Measurements from ENCODE around the gene CCDC12. TPM values are rescaled to one million over a fixed set of nuclear protein-coding genes. Genes with fewer than 3 reads are reported as not detected.

Gene CCDC12
- total and polyA plus RNA-seq, 9 of the 15 experiments (the other 6 are each of a cell fraction or from before 2014, with no cell fraction given) = 8.9 to 201 (median 86.9) TPM

- no peak for TF ChIP-seq MEF2D (tag; conservative IDR thresholded peaks at IDR 0.05; ENCODE audit: low read depth)
- TF ChIP-seq JUN (IDR thresholded peaks at IDR 0.05; ENCODE audit: borderline replicate concordance, low read depth, low read length) = no peak
- TF ChIP-seq JUN (CRISPR knock-in tag; IDR thresholded peaks at IDR 0.05; ENCODE audit: borderline replicate concordance) = no peak
- no peak for TF ChIP-seq TAF7 (tag; IDR thresholded peaks at IDR 0.05)
- TF ChIP-seq SMARCA5 (IDR thresholded peaks at IDR 0.05) = no peak
Observed at GRCh38 chr3:46982546-46982945, 6.0 kb upstream of the CCDC12 start (continued).

GRCh38 chr3:46981932-46982471 lies 5.5 kb upstream of the CCDC12 start:
- H3K9me1 ChIP-seq (ENCODE audit: control insufficient read depth, insufficient read depth, low read length) = no peaks in the 10 kb centered on the region
- POLR2A ChIA-PET = interaction anchor here (0.6 to 1.5 kb wide), 9 partner anchors 9 to 537 kb away, joined by 3 to 7 read pairs (median 3); no protein-coding TSS in a partner anchor
- H3K4me2 ChIP-seq (ENCODE audit: insufficient read depth, low read length) = no peak overlapping the region
- H3K9me3 ChIP-seq (replicated peaks; ENCODE audit: control insufficient read depth, insufficient read depth, low read depth, low read length) = no peaks in the 10 kb centered on the region
- intact Hi-C loops (cut with micrococcal nuclease) = no loop called here
- no peaks in the 10 kb centered on the region for H4K20me1 ChIP-seq (replicated peaks; ENCODE audit: control insufficient read depth, insufficient read depth, low read length)
- H3K9ac ChIP-seq (ENCODE audit: insufficient read depth in 1 of 2, low read depth in 2 of 2, low read length in 2 of 2) = peak overlapping the region in 1 of 2 experiments; percentile 78; a peak in 2 of 4 replicates
- CTCF ChIA-PET (ENCODE audit: low intra/inter-chr PET ratio) = no interaction called here
- TF ChIP-seq POLR2G (IDR thresholded peaks at IDR 0.05; ENCODE audit: low read depth, low read length) (0 out of 2 replicates have a peak, but pooled peaks have one; percentile 7), ZNF583 (CRISPR knock-in tag; IDR thresholded peaks at IDR 0.05) (no peak), BRCA1 (IDR thresholded peaks at IDR 0.05) (no peak), BRCA1 (CRISPR knock-in tag; IDR thresholded peaks at IDR 0.05) (peak; percentile 76; the same call in 1 of the 2 replicates)
- 91% methylated on average over 4 of the region's 5 CpGs for WGBS (ENCODE audit: insufficient coverage, low coverage, missing lambda C conversion rate)
- H3K4me3 ChIP-seq = no peak overlapping the region
- BruUV-seq (replicated peaks) = no TSS peak
- in situ Hi-C loops (cut with MboI) = no loop called here
- H3K36me3 ChIP-seq (ENCODE audit: control insufficient read depth, insufficient read depth, low read length) = peaks cover 3% of the 10 kb centered on the region; the same call in 1 of the 3 replicates
- ATAC-seq (no peak), DNase-seq (ENCODE audit: extremely low read depth in 1 of 4, low spot score in 3 of 4) (no peak), FAIRE-seq (no peak)
- no peak overlapping the region for H3K27ac ChIP-seq (ENCODE audit: extremely low read depth, low read depth, low read length)
- peaks cover 44 to 77% of the 10 kb centered on the region in 2 experiments for H3K4me1 ChIP-seq (replicated peaks in 1 of 2; ENCODE audit: control insufficient read depth in 2 of 2, insufficient read depth in 2 of 2, low read length in 2 of 2)
- no peak overlapping the region for H2AFZ ChIP-seq (ENCODE audit: low read depth, low read length)
- peaks cover 64% of the 10 kb centered on the region for H3K79me2 ChIP-seq (ENCODE audit: control insufficient read depth, insufficient read depth, low read length)
- H3K27me3 ChIP-seq (ENCODE audit: control insufficient read depth in 2 of 2, insufficient read depth in 2 of 2, low read length in 2 of 2) = no peaks in the 10 kb centered on the region
